Trophoblast cell (in vitro differentiated cells and primary cell): Measurements from ENCODE around the gene GSTM3. TPM values are rescaled to one million over a fixed set of nuclear protein-coding genes. Genes with fewer than 3 reads are reported as not detected.

Experiments used
- DNase-seq, 2 donors: peaks; one replicate each; pipeline ENCODE4 v3.0.0-alpha.2; 2016
- H2AFZ ChIP-seq: 2 replicates; pipeline ENCODE4 v1.6.1; 2013; ENCODE audit warnings: low read length, moderate library complexity, mild to moderate bottlenecking; ENCODE audit not compliant: insufficient read depth, poor library complexity
- H2AK5ac ChIP-seq: 2 replicates; pipeline ENCODE4 v1.6.1; 2013; ENCODE audit warnings: mild to moderate bottlenecking, low read length
- H2BK120ac ChIP-seq: 2 replicates; pipeline ENCODE4 v1.6.1; 2013; ENCODE audit warnings: low read length, mild to moderate bottlenecking, moderate library complexity; ENCODE audit not compliant: insufficient read depth, poor library complexity
- H2BK12ac ChIP-seq: 2 replicates; pipeline ENCODE4 v1.6.1; 2013; ENCODE audit warnings: mild to moderate bottlenecking, low read length, moderate library complexity
- H2BK5ac ChIP-seq: 2 replicates; pipeline ENCODE4 v1.6.1; 2013; ENCODE audit warnings: low read length, low read depth, moderate library complexity, mild to moderate bottlenecking; ENCODE audit not compliant: poor library complexity
- H3K14ac ChIP-seq: 2 replicates; pipeline ENCODE4 v1.6.1; 2013; ENCODE audit warnings: mild to moderate bottlenecking, low read length
- H3K18ac ChIP-seq: 2 replicates; pipeline ENCODE4 v1.6.1; 2013; ENCODE audit warnings: mild to moderate bottlenecking, low read length
- H3K23ac ChIP-seq: 2 replicates; pipeline ENCODE4 v1.6.1; 2013; ENCODE audit warnings: low read length
- H3K27ac ChIP-seq: 2 replicates; pipeline ENCODE4 v1.5.1; 2013; ENCODE audit warnings: low read depth, mild to moderate bottlenecking, inconsistent platforms, low read length, moderate library complexity
- H3K27me3 ChIP-seq: 2 replicates; pipeline ENCODE4 v1.6.1; 2013; ENCODE audit warnings: inconsistent platforms, mild to moderate bottlenecking, low read length, moderate library complexity; ENCODE audit not compliant: insufficient read depth
- H3K36me3 ChIP-seq, 2 experiments: 1 replicate in 1 of 2; 2 replicates in 1 of 2; pipeline ENCODE4 v1.6.1; 2013; ENCODE audit warnings: low read length in 2 of 2, mild to moderate bottlenecking in 2 of 2, moderate library complexity in 1 of 2; ENCODE audit not compliant: insufficient read depth in 2 of 2, control insufficient read depth in 1 of 2
- H3K4ac ChIP-seq: 2 replicates; pipeline ENCODE4 v1.6.1; 2013; ENCODE audit warnings: low read depth, mild to moderate bottlenecking, low read length, moderate library complexity
- H3K4me1 ChIP-seq, 2 experiments: 1 replicate in 1 of 2; 2 replicates in 1 of 2; pipeline ENCODE4 v1.6.1; 2013; ENCODE audit warnings: low read length in 2 of 2, mild to moderate bottlenecking in 2 of 2, moderate library complexity in 1 of 2; ENCODE audit not compliant: insufficient read depth in 2 of 2, control insufficient read depth in 1 of 2
- H3K4me2 ChIP-seq: 2 replicates; pipeline ENCODE4 v1.6.1; 2013; ENCODE audit warnings: inconsistent platforms, mild to moderate bottlenecking, low read length, moderate library complexity
- H3K4me3 ChIP-seq: 2 replicates; pipeline ENCODE4 v1.5.1; 2013; ENCODE audit warnings: mild to moderate bottlenecking, low read depth, low read length, inconsistent platforms
- H3K79me1 ChIP-seq: one replicate; pipeline ENCODE4 v1.6.1; 2013; ENCODE audit warnings: low read length
- H3K79me2 ChIP-seq: 2 replicates; pipeline ENCODE4 v1.6.1; 2013; ENCODE audit warnings: low read length, mild to moderate bottlenecking; ENCODE audit not compliant: control insufficient read depth, insufficient read depth, poor library complexity
- H3K9ac ChIP-seq: 2 replicates; pipeline ENCODE4 v1.6.1; 2013; ENCODE audit warnings: mild to moderate bottlenecking, low read length
- H3K9me3 ChIP-seq: 2 replicates; pipeline ENCODE4 v1.6.1; 2013; ENCODE audit warnings: low read depth, mild to moderate bottlenecking, control low read depth, inconsistent platforms, low read length; ENCODE audit not compliant: insufficient read depth
- H4K12ac ChIP-seq: 2 replicates; pipeline ENCODE4 v1.6.1; 2013; ENCODE audit warnings: low read depth, mild to moderate bottlenecking, low read length, moderate library complexity
- H4K8ac ChIP-seq: 2 replicates; pipeline ENCODE4 v1.6.1; 2013; ENCODE audit warnings: low read depth, mild to moderate bottlenecking, low read length, moderate library complexity
- H4K91ac ChIP-seq: one replicate; pipeline ENCODE4 v1.6.1; 2013; ENCODE audit warnings: low read depth, mild to moderate bottlenecking, low read length, moderate library complexity
- WGBS: extraction: QIAGEN DNeasy Blood & Tissue Kit; methylation state at CpG from one replicate; pipeline ENCODE4 v1.1.7; 2013; ENCODE audit warnings: missing lambda C conversion rate; ENCODE audit not compliant: insufficient read length, insufficient coverage; ENCODE audit errors: extremely low coverage; 5-methylcytosine and 5-hydroxymethylcytosine counted together
- polyA plus RNA-seq: library from polyadenylated mRNA; stranded (reverse); fragments of 200-250 nt; gene quantifications from 2 replicates; pipeline ENCODE4 v1.2.3, GENCODE V29; 2013

The GSTM3 gene
- 67.7 and 68.6 TPM in 2 replicates for polyA plus RNA-seq

- H3K9ac ChIP-seq: peak within 1 kb of the TSS; percentile 69
- H3K4ac ChIP-seq: peak within 1 kb of the TSS; percentile 13
- peak in 1 of 2 donors; percentile 7 for DNase-seq
- no peak within 1 kb of the TSS for H3K27ac ChIP-seq
- peak within 1 kb of the TSS; percentile 89 for H3K23ac ChIP-seq
- H4K8ac ChIP-seq: peak within 1 kb of the TSS; percentile 63
- H3K9me3 ChIP-seq: no peaks in the 10 kb centered on the region
- peak within 1 kb of the TSS; percentile 90 for H3K4me2 ChIP-seq
- H3K4me3 ChIP-seq: peak within 1 kb of the TSS; percentile 78
- H2BK120ac ChIP-seq: peak within 1 kb of the TSS; percentile 12
- peak within 1 kb of the TSS; percentile 16 for H2BK12ac ChIP-seq
- peak within 1 kb of the TSS; percentile 1 for H3K18ac ChIP-seq
- H2AFZ ChIP-seq: peak within 1 kb of the TSS; percentile 89
- no peaks in the 10 kb centered on the region for H3K79me2 ChIP-seq
- H2BK5ac ChIP-seq: no peak within 1 kb of the TSS
- peaks cover 5 to 11% of the 10 kb centered on the region in 2 experiments for H3K4me1 ChIP-seq
- no CpG with 5 or more reads among the region's 10 CpGs for WGBS
- H3K27me3 ChIP-seq: no peaks in the 10 kb centered on the region
- peak within 1 kb of the TSS; percentile 45 for H4K12ac ChIP-seq
- H4K91ac ChIP-seq: peak within 1 kb of the TSS; percentile 64
- peaks cover 11% of the 10 kb centered on the region for H3K79me1 ChIP-seq
- H3K14ac ChIP-seq: peak within 1 kb of the TSS; percentile 23
- H2AK5ac ChIP-seq: no peak within 1 kb of the TSS
- peaks cover 4 to 17% of the 10 kb centered on the region in 2 experiments for H3K36me3 ChIP-seq
Observed at GRCh38 chr1:109740615-109741373, at the start of gene GSTM3. Gene GSTM3, minus strand, starts transcription at chr1:109741038. Its CDS starts 751 bp downstream, at chr1:109740287.

GRCh38 chr1:109790329-109790728 lies 49.5 kb upstream of the GSTM3 start:
- no peak overlapping the region for H3K4me3 ChIP-seq
- H3K4me2 ChIP-seq: no peak overlapping the region
- no peaks in the 10 kb centered on the region for H3K27me3 ChIP-seq
- H3K79me2 ChIP-seq: no peaks in the 10 kb centered on the region
- H3K4ac ChIP-seq: no peak overlapping the region
- H3K14ac ChIP-seq: peak overlapping the region; percentile 61
- H2AFZ ChIP-seq: no peak overlapping the region
- H3K9me3 ChIP-seq: no peaks in the 10 kb centered on the region
- no CpG with 5 or more reads among the region's 2 CpGs for WGBS
- no peak overlapping the region for H3K18ac ChIP-seq
- H2BK5ac ChIP-seq: peak overlapping the region; percentile 27
- no peaks in the 10 kb centered on the region for H3K36me3 ChIP-seq
- H3K27ac ChIP-seq: no peak overlapping the region
- no peak overlapping the region for H3K23ac ChIP-seq
- H2BK12ac ChIP-seq: peak overlapping the region; percentile 97
- DNase-seq: no peak
- H4K91ac ChIP-seq: peak overlapping the region; percentile 53
- no peak overlapping the region for H3K9ac ChIP-seq
- no peak overlapping the region for H2BK120ac ChIP-seq
- H3K79me1 ChIP-seq: peaks cover 26% of the 10 kb centered on the region
- H3K4me1 ChIP-seq: peaks cover 39 to 57% of the 10 kb centered on the region in 2 experiments
- H2AK5ac ChIP-seq: no peak overlapping the region
- peak overlapping the region; percentile 44 for H4K8ac ChIP-seq
- no peak overlapping the region for H4K12ac ChIP-seq

GRCh38 chr1:109789551-109790180 lies 48.8 kb upstream of the GSTM3 start:
- H3K4me2 ChIP-seq: no peak overlapping the region
- peak overlapping the region; percentile 10 for H2BK12ac ChIP-seq
- H3K4me3 ChIP-seq: no peak overlapping the region
- no CpG with 5 or more reads among the region's 9 CpGs for WGBS
- DNase-seq: no peak
- H2BK120ac ChIP-seq: no peak overlapping the region
- peaks cover 39 to 57% of the 10 kb centered on the region in 2 experiments for H3K4me1 ChIP-seq
- H3K23ac ChIP-seq: no peak overlapping the region
- no peak overlapping the region for H4K91ac ChIP-seq
- no peak overlapping the region for H4K12ac ChIP-seq
- no peaks in the 10 kb centered on the region for H3K36me3 ChIP-seq
- H3K27me3 ChIP-seq: no peaks in the 10 kb centered on the region
- H3K27ac ChIP-seq: no peak overlapping the region
- peak overlapping the region; percentile 21 for H3K14ac ChIP-seq
- no peak overlapping the region for H2BK5ac ChIP-seq
- H2AK5ac ChIP-seq: peak overlapping the region; percentile 60
- H2AFZ ChIP-seq: no peak overlapping the region
- H3K4ac ChIP-seq: no peak overlapping the region
- no peak overlapping the region for H3K18ac ChIP-seq
- no peak overlapping the region for H3K9ac ChIP-seq
- H3K79me2 ChIP-seq: no peaks in the 10 kb centered on the region
- peaks cover 26% of the 10 kb centered on the region for H3K79me1 ChIP-seq
- H4K8ac ChIP-seq: no peak overlapping the region
- H3K9me3 ChIP-seq: no peaks in the 10 kb centered on the region

GRCh38 chr1:109788695-109789521 lies 48.1 kb upstream of the GSTM3 start:
- Histone ChIP-seq H3K36me3 (no peaks in the 10 kb centered on the region), H2AK5ac (peak overlapping the region; percentile 26), H4K12ac (no peak overlapping the region), H4K91ac (no peak overlapping the region), H3K18ac (no peak overlapping the region), H3K9ac (no peak overlapping the region), H3K79me1 (peaks cover 26% of the 10 kb centered on the region), H2AFZ (no peak overlapping the region), H2BK120ac (no peak overlapping the region), H3K27ac (no peak overlapping the region), H3K79me2 (no peaks in the 10 kb centered on the region), H2BK12ac (no peak overlapping the region), H3K14ac (no peak overlapping the region), H3K4me3 (no peak overlapping the region), H4K8ac (no peak overlapping the region), H3K27me3 (no peaks in the 10 kb centered on the region), H3K4ac (no peak overlapping the region), H3K9me3 (no peaks in the 10 kb centered on the region), H3K4me1 (peaks cover 39 to 57% of the 10 kb centered on the region in 2 experiments), H3K23ac (no peak overlapping the region), H2BK5ac (no peak overlapping the region), H3K4me2 (no peak overlapping the region)
- no peak for DNase-seq
- no CpG with 5 or more reads among the region's 9 CpGs for WGBS
